Measurements from ENCODE around the gene MAF. TPM values are rescaled to one million over a fixed set of nuclear protein-coding genes. Genes with fewer than 3 reads are reported as not detected.

MAF gene
- total RNA-seq, 1 experiment from 2014 or later = 6.6 TPM

- 0 out of 2 replicates have a peak, but pooled peaks cover 3% of the 10 kb centered on the region for H3K4me1 Mint-ChIP-seq
- TF ChIP-seq E2F1 (CRISPR knock-in tag; IDR thresholded peaks at IDR 0.05) (no peak), NR1H2 (CRISPR knock-in tag; IDR thresholded peaks at IDR 0.05) (no peak), ATF6 (CRISPR knock-in tag; IDR thresholded peaks at IDR 0.05) (no peak), IRF2 (CRISPR knock-in tag; IDR thresholded peaks at IDR 0.05; ENCODE audit: borderline replicate concordance, low read depth) (no peak), MLX (CRISPR knock-in tag; IDR thresholded peaks at IDR 0.05) (no peak), MYBL2 (CRISPR knock-in tag; IDR thresholded peaks at IDR 0.05) (no peak), HMGXB4 (CRISPR knock-in tag; IDR thresholded peaks at IDR 0.05) (no peak), ZNF281 (CRISPR knock-in tag; IDR thresholded peaks at IDR 0.05) (no peak)
- no peak overlapping the region for H3K4me3 Mint-ChIP-seq
- DNase-seq (ENCODE audit: low spot score) (no peak), ATAC-seq (no peak)
- ChIA-PET CTCF (no interaction called here), POLR2A (no interaction called here)
- H3K36me3 Mint-ChIP-seq = no peaks in the 10 kb centered on the region
- no peaks in the 10 kb centered on the region for H3K9me3 Mint-ChIP-seq
- no peak overlapping the region for H3K27ac Mint-ChIP-seq
- H3K27me3 Mint-ChIP-seq (ENCODE audit: low read depth) = no peaks in the 10 kb centered on the region; the same call in 1 of the 2 replicates
These were observed 48.3 kb upstream of the MAF start for GRCh38 chr16:79648826-79649225.

- H3K27me3 Mint-ChIP-seq (ENCODE audit: low read depth) = no peaks in the 10 kb centered on the region; the same call in 1 of the 2 replicates
- no peaks in the 10 kb centered on the region for H3K36me3 Mint-ChIP-seq
- no peak overlapping the region for H3K27ac Mint-ChIP-seq
- H3K9me3 Mint-ChIP-seq = no peaks in the 10 kb centered on the region
- POLR2A ChIA-PET = no interaction called here
- TF ChIP-seq ZNF121 (CRISPR knock-in tag; IDR thresholded peaks at IDR 0.05) = no peak
- no peak for TF ChIP-seq ZNF232 (CRISPR knock-in tag; IDR thresholded peaks at IDR 0.05)
- no peak for TF ChIP-seq ATF2 (CRISPR knock-in tag; IDR thresholded peaks at IDR 0.05; ENCODE audit: borderline replicate concordance, low read depth)
- CTCF ChIA-PET = no interaction called here
- no peak overlapping the region for H3K4me3 Mint-ChIP-seq
- ATAC-seq = no peak
- DNase-seq (ENCODE audit: low spot score) = no peak
- H3K4me1 Mint-ChIP-seq = 0 out of 2 replicates have a peak, but pooled peaks cover 3% of the 10 kb centered on the region
These were observed 47.0 kb upstream of the MAF start for GRCh38 chr16:79647586-79647985.

GRCh38 chr16:79645701-79646100 lies 45.2 kb upstream of the MAF start:
- no peak overlapping the region for H3K27ac Mint-ChIP-seq
- no peak overlapping the region for H3K4me3 Mint-ChIP-seq
- CTCF ChIA-PET = no interaction called here
- H3K4me1 Mint-ChIP-seq = 0 out of 2 replicates have a peak, but pooled peaks cover 3% of the 10 kb centered on the region
- no peaks in the 10 kb centered on the region for H3K36me3 Mint-ChIP-seq
- DNase-seq (ENCODE audit: low spot score) = no peak
- POLR2A ChIA-PET = no interaction called here
- H3K9me3 Mint-ChIP-seq = no peaks in the 10 kb centered on the region
- H3K27me3 Mint-ChIP-seq (ENCODE audit: low read depth) = no peaks in the 10 kb centered on the region; the same call in 1 of the 2 replicates
- no peak for ATAC-seq
- TF ChIP-seq USF1 (CRISPR knock-in tag; IDR thresholded peaks at IDR 0.05) (no peak), PRRX2 (CRISPR knock-in tag; IDR thresholded peaks at IDR 0.05) (no peak), ZNF219 (CRISPR knock-in tag; IDR thresholded peaks at IDR 0.05; ENCODE audit: borderline replicate concordance) (no peak), FOXP4 (CRISPR knock-in tag; IDR thresholded peaks at IDR 0.05) (no peak), GABPB1 (CRISPR knock-in tag; IDR thresholded peaks at IDR 0.05) (no peak), CREM (CRISPR knock-in tag; IDR thresholded peaks at IDR 0.05) (no peak), ATF3 (CRISPR knock-in tag; conservative IDR thresholded peaks at IDR 0.05) (no peak), NFATC4 (CRISPR knock-in tag; IDR thresholded peaks at IDR 0.05) (no peak), TCF7 (CRISPR knock-in tag; IDR thresholded peaks at IDR 0.05; ENCODE audit: low read depth) (no peak)
